ENCODE measurements around the gene SORCS2. TPM values are rescaled to one million over a fixed set of nuclear protein-coding genes. Genes with fewer than 3 reads are reported as not detected.

Gene SORCS2
- total and polyA plus RNA-seq, 2 of the 13 experiments (the other 11 are each of a cell fraction or from before 2014, with no cell fraction given): 0.82 to 1.0 TPM

GRCh38 chr4:7595934-7596461 is 403.7 kb downstream of the SORCS2 start:
- BruUV-seq (replicated peaks): no TSS peak
- intact Hi-C loops (cut with micrococcal nuclease; ENCODE audit: unreplicated experiment): no loop called here
- Histone ChIP-seq H3K79me2 (ENCODE audit: insufficient read depth, low read length) (no peaks in the 10 kb centered on the region), H3K9me3 (ENCODE audit: low read length) (no peaks in the 10 kb centered on the region), H3K4me2 (ENCODE audit: low read depth, low read length) (no peak overlapping the region), H3K4me1 (ENCODE audit: insufficient read depth, low read length) (no peaks in the 10 kb centered on the region), H3K9ac (ENCODE audit: insufficient read depth, low read depth, low read length) (no peak overlapping the region), H4K20me1 (ENCODE audit: insufficient read depth, low read length) (no peaks in the 10 kb centered on the region), H3K27me3 (ENCODE audit: control insufficient read depth in 1 of 2, insufficient read depth in 2 of 2, low read length in 2 of 2) (no peaks in the 10 kb centered on the region), H3K4me3 (replicated peaks in 1 of 3; ENCODE audit: insufficient read depth in 1 of 3, low read depth in 2 of 3, low read length in 3 of 3) (no peak overlapping the region), H3K27ac (ENCODE audit: extremely low read length, insufficient read depth, low read length) (no peak overlapping the region), H3K36me3 (replicated peaks in 1 of 2; ENCODE audit: control insufficient read depth in 1 of 2, insufficient read depth in 2 of 2, low read length in 2 of 2) (no peaks in the 10 kb centered on the region), H2AFZ (ENCODE audit: low read length) (no peak overlapping the region)
- TF ChIP-seq CCDC6 (CRISPR knock-in tag; IDR thresholded peaks at IDR 0.05) (no peak), ZNF260 (CRISPR knock-in tag; IDR thresholded peaks at IDR 0.05; ENCODE audit: borderline replicate concordance, low read depth) (no peak), GATA4 (IDR thresholded peaks at IDR 0.05; ENCODE audit: borderline replicate concordance, low read depth) (no peak)
- ChIA-PET CTCF (ENCODE audit: low intra/inter-chr PET ratio, low total read pairs) (no interaction called here), POLR2A (no interaction called here)
- FAIRE-seq (no peak), ATAC-seq (no peak), DNase-seq (ENCODE audit: low spot score) (no peak)
- in situ Hi-C loops (cut with HindIII; ENCODE audit: extremely low pct_ligation_motif_present, low pct_unique_long_range_greater_than_20kb): no loop called here
- WGBS (ENCODE audit: low lambda C conversion rate): 94% methylated on average over 11 of the region's 11 CpGs

DNA sequence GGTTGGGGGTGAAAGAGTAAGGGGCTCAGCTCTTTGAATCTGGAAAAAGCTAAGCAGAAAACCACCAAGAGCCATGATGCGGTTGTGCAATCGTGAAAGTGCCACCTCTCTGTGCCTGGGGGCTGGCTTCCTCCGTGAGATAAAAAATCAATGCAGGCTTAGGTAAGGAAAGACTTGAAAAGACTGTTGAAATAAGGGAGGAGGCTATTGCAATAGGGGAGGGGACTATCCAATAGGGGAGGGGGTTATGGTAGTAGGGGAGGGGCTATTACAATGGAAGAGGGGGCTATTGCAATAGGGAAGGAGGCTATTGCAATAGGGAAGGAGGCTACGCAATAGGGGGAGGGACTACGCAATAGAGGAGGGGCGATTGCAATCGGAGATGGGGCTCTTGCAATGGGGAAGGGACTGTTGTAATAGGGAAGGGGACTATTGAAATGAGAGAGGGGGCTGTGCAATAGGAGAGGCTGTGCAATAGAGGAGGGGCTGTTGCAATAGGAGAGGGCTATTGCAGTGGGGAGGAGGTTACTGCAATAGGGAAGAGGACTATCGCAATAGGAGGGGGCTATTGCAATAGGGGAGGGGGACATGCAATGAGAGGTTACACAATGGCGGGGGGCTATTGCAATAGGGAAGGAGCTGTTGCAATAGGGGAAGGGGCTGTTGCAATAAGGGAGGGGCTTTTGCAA is 404.7 kb downstream of the SORCS2 start:
- intact Hi-C loops (cut with micrococcal nuclease; ENCODE audit: unreplicated experiment): no loop called here
- POLR2A ChIA-PET: interaction anchor here (0.7 kb wide), 1 partner anchor 25 kb away, joined by 4 read pairs; no protein-coding TSS in a partner anchor
- in situ Hi-C loops (cut with HindIII; ENCODE audit: extremely low pct_ligation_motif_present, low pct_unique_long_range_greater_than_20kb): no loop called here
- Histone ChIP-seq H3K27me3 (ENCODE audit: control insufficient read depth in 1 of 2, insufficient read depth in 2 of 2, low read length in 2 of 2) (no peaks in the 10 kb centered on the region), H3K79me2 (ENCODE audit: insufficient read depth, low read length) (no peaks in the 10 kb centered on the region), H3K4me3 (replicated peaks in 1 of 3; ENCODE audit: insufficient read depth in 1 of 3, low read depth in 2 of 3, low read length in 3 of 3) (no peak overlapping the region), H3K4me1 (ENCODE audit: insufficient read depth, low read length) (no peaks in the 10 kb centered on the region), H4K20me1 (ENCODE audit: insufficient read depth, low read length) (no peaks in the 10 kb centered on the region), H3K27ac (ENCODE audit: extremely low read length, insufficient read depth, low read length) (no peak overlapping the region), H3K36me3 (replicated peaks in 1 of 2; ENCODE audit: control insufficient read depth in 1 of 2, insufficient read depth in 2 of 2, low read length in 2 of 2) (no peaks in the 10 kb centered on the region), H3K9ac (ENCODE audit: insufficient read depth, low read depth, low read length) (no peak overlapping the region), H2AFZ (ENCODE audit: low read length) (no peak overlapping the region), H3K9me3 (ENCODE audit: low read length) (no peaks in the 10 kb centered on the region), H3K4me2 (ENCODE audit: low read depth, low read length) (no peak overlapping the region)
- BruUV-seq (replicated peaks): no TSS peak
- TF ChIP-seq PTBP1 (IDR thresholded peaks at IDR 0.05; ENCODE audit: low read depth, low read length, poor library complexity, severe bottlenecking) (no peak), CEBPB (IDR thresholded peaks at IDR 0.05; ENCODE audit: borderline replicate concordance, low read depth, low read length) (peak; percentile 67), ZNF777 (CRISPR knock-in tag; IDR thresholded peaks at IDR 0.05) (no peak), ZNF549 (CRISPR knock-in tag; IDR thresholded peaks at IDR 0.05) (no peak), SALL2 (CRISPR knock-in tag; IDR thresholded peaks at IDR 0.05) (no peak), ZFP41 (CRISPR knock-in tag; IDR thresholded peaks at IDR 0.05; ENCODE audit: borderline replicate concordance) (no peak), PLRG1 (conservative IDR thresholded peaks at IDR 0.05) (no peak), CENPT (CRISPR knock-in tag; IDR thresholded peaks at IDR 0.05; ENCODE audit: low read depth) (no peak)
- 89% methylated on average over 9 of the region's 9 CpGs for WGBS (ENCODE audit: low lambda C conversion rate)
- DNase-seq (ENCODE audit: low spot score): no peak
- ATAC-seq: no peak
- CTCF ChIA-PET (ENCODE audit: low intra/inter-chr PET ratio, low total read pairs): no interaction called here
- FAIRE-seq: no peak
